ENCODE data around the gene ATXN1. TPM values are rescaled to one million over a fixed set of nuclear protein-coding genes. Genes with fewer than 3 reads are reported as not detected.

The ATXN1 gene
- total RNA-seq, 1 experiment from 2014 or later = 8.1 TPM

GRCh38 chr6:16361121-16361520 lies 400.1 kb downstream of the ATXN1 start (continued):
- TF ChIP-seq ZNF281 (CRISPR knock-in tag; IDR thresholded peaks at IDR 0.05) = no peak
- TF ChIP-seq RORB (CRISPR knock-in tag; IDR thresholded peaks at IDR 0.05) = no peak
- TF ChIP-seq ZNF396 (CRISPR knock-in tag; IDR thresholded peaks at IDR 0.05; ENCODE audit: borderline replicate concordance) = no peak

DNA sequence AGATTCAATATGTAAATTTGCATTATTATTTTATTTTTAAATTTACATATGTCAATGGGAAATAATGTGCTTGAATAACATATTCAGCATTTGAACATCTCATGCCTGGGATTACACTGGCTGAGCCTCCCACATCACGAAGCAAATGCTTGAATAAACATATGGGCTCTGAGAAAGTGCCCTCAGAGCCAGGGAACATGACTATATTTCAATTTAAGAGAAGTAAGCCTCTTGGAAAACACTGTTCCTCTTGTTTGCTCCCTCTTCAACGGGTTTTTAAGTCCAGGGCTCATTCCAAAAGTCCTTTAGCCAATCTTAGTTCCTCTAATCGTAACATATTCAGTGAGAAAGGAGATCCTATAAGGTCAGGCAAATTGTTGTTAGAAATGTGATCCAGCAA lies 400.9 kb downstream of the ATXN1 start:
- ATAC-seq (no peak), DNase-seq (ENCODE audit: low spot score) (no peak)
- no peaks in the 10 kb centered on the region for H3K9me3 Mint-ChIP-seq
- no peaks in the 10 kb centered on the region for H3K36me3 Mint-ChIP-seq
- no peak overlapping the region for H3K27ac Mint-ChIP-seq
- H3K4me1 Mint-ChIP-seq = peaks cover 5% of the 10 kb centered on the region
- no peak overlapping the region for H3K4me3 Mint-ChIP-seq
- ChIA-PET POLR2A (no interaction called here), CTCF (no interaction called here)
- H3K27me3 Mint-ChIP-seq (ENCODE audit: low read depth) = no peaks in the 10 kb centered on the region
- TF ChIP-seq NFYB (CRISPR knock-in tag; conservative IDR thresholded peaks at IDR 0.05; ENCODE audit: low read depth) (no peak), NR2C2 (CRISPR knock-in tag; IDR thresholded peaks at IDR 0.05) (no peak), FOXP1 (CRISPR knock-in tag; IDR thresholded peaks at IDR 0.05; ENCODE audit: borderline replicate concordance) (no peak), CTCF (IDR thresholded peaks at IDR 0.05) (no peak), MYBL2 (CRISPR knock-in tag; IDR thresholded peaks at IDR 0.05) (no peak), ZSCAN18 (CRISPR knock-in tag; IDR thresholded peaks at IDR 0.05) (no peak), FOXK1 (CRISPR knock-in tag; IDR thresholded peaks at IDR 0.05) (no peak), EMX1 (CRISPR knock-in tag; IDR thresholded peaks at IDR 0.05) (no peak), SMAD3 (CRISPR knock-in tag; IDR thresholded peaks at IDR 0.05; ENCODE audit: borderline replicate concordance) (no peak), ATF1 (CRISPR knock-in tag; IDR thresholded peaks at IDR 0.05) (no peak), ZNF423 (CRISPR knock-in tag; IDR thresholded peaks at IDR 0.05) (no peak), TEAD1 (CRISPR knock-in tag; IDR thresholded peaks at IDR 0.05) (no peak), GRHL2 (CRISPR knock-in tag; IDR thresholded peaks at IDR 0.05; ENCODE audit: insufficient replicate concordance, severe bottlenecking) (no peak)
- TF ChIP-seq, protein P1, sequence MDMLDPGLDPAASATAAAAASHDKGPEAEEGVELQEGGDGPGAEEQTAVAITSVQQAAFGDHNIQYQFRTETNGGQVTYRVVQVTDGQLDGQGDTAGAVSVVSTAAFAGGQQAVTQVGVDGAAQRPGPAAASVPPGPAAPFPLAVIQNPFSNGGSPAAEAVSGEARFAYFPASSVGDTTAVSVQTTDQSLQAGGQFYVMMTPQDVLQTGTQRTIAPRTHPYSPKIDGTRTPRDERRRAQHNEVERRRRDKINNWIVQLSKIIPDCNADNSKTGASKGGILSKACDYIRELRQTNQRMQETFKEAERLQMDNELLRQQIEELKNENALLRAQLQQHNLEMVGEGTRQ (CRISPR knock-in tag; IDR thresholded peaks at IDR 0.05) = no peak

- Mint-ChIP-seq H3K27ac (no peak overlapping the region), H3K4me3 (no peak overlapping the region), H3K4me1 (peaks cover 5% of the 10 kb centered on the region), H3K36me3 (no peaks in the 10 kb centered on the region), H3K27me3 (ENCODE audit: low read depth) (no peaks in the 10 kb centered on the region), H3K9me3 (no peaks in the 10 kb centered on the region)
- no peak for ATAC-seq
- POLR2A ChIA-PET = no interaction called here
- CTCF ChIA-PET = interaction anchor here (1.1 to 1.4 kb wide), 3 partner anchors 21 to 50 kb away, joined by 3 to 4 read pairs (median 4); no protein-coding TSS in a partner anchor
- DNase-seq (ENCODE audit: low spot score) = no peak
- TF ChIP-seq CREB1 (CRISPR knock-in tag; IDR thresholded peaks at IDR 0.05) = no peak
- no peak for TF ChIP-seq ZNF121 (CRISPR knock-in tag; IDR thresholded peaks at IDR 0.05)
- no peak for TF ChIP-seq PRRX2 (CRISPR knock-in tag; IDR thresholded peaks at IDR 0.05)
- TF ChIP-seq ZNF425 (CRISPR knock-in tag; conservative IDR thresholded peaks at IDR 0.05) = no peak
- no peak for TF ChIP-seq NR3C1 (CRISPR knock-in tag; conservative IDR thresholded peaks at IDR 0.05; ENCODE audit: low read depth)
- TF ChIP-seq FOXJ3 (CRISPR knock-in tag; IDR thresholded peaks at IDR 0.05; ENCODE audit: borderline replicate concordance) = no peak
- no peak for TF ChIP-seq JUN (CRISPR knock-in tag; IDR thresholded peaks at IDR 0.05)
- TF ChIP-seq RORB (CRISPR knock-in tag; IDR thresholded peaks at IDR 0.05) = no peak
- no peak for TF ChIP-seq EMX1 (CRISPR knock-in tag; IDR thresholded peaks at IDR 0.05)
- TF ChIP-seq, protein P1 (CRISPR knock-in tag; IDR thresholded peaks at IDR 0.05) = no peak
- no peak for TF ChIP-seq CREM (CRISPR knock-in tag; IDR thresholded peaks at IDR 0.05)
Observed at GRCh38 chr6:16359563-16359962, 401.7 kb downstream of the ATXN1 start.

Data from WTC11 (cell line).